GM19397 (cell line): ENCODE data around the gene LCN2.
"Not testable (repeated sequence)": the region's sequence is repeated elsewhere in the genome, so short reads cannot be mapped to it uniquely, and the experiment has no call there.

ENCODE experiments used
- ATAC-seq: cut with Tn5 transposase; IDR thresholded peaks from one replicate; pipeline ENCODE4 v1.9.1; 2021; ENCODE audit warnings: mild to moderate bottlenecking, moderate library complexity; ENCODE audit not compliant: unreplicated experiment

LCN2 gene

DNA sequence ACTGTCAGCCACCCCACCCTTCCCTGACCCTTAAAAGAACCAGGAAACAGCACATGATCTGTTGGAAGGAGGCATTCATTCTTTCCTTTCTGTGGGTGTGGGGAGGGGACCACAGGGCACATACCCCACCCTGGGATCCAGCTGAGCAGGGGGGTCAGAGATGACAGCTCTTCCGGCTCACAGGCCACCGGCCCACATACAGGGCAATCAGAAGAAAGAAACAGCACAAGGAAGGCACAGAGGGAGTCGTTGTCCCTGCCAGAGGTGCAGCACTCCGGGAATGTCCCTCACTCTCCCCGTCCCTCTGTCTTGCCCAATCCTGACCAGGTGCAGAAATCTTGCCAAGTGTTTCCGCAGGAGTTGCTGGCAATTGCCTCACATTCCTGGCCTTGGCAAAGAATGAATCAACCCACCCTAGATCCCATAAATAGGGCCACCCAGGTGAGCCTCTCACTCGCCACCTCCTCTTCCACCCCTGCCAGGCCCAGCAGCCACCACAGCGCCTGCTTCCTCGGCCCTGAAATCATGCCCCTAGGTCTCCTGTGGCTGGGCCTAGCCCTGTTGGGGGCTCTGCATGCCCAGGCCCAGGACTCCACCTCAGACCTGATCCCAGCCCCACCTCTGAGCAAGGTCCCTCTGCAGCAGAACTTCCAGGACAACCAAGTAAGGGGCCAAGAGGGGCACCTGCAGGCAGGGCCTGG, at the start of gene LCN2:
Gene LCN2 (plus strand): TSS at position 453 of the 701 bp plus-strand sequence. CDS start 73 bp downstream, at position 526.
- no peak for ATAC-seq

DNA sequence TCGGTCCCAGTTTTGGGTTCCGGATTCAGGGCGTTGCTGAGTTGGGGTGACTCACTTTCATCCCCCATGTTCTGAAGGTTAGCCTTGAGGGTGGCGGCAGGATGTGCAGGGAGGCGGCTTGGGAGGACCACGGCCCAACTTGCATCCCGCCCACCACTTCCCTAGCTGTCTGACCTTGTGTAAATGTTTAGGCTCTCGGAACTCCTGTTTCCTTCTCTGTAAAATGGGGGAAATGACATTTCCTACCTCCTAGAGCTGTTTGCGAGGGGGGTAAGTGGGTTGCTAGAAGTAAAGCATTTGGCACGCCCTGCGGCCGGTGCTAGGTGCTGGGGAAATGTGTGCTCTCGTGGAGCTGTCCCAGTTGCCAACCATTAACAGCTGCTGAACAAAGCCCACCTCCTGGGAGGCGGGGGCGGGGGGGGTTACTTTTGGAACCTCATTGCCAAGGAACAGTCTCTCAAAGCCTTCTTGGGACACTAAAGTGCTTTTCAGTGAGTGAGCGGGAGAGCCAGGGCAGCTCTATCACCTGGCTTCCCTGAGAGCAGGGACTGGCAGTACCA, 49.2 kb upstream of the LCN2 start:
- ATAC-seq = no peak

DNA sequence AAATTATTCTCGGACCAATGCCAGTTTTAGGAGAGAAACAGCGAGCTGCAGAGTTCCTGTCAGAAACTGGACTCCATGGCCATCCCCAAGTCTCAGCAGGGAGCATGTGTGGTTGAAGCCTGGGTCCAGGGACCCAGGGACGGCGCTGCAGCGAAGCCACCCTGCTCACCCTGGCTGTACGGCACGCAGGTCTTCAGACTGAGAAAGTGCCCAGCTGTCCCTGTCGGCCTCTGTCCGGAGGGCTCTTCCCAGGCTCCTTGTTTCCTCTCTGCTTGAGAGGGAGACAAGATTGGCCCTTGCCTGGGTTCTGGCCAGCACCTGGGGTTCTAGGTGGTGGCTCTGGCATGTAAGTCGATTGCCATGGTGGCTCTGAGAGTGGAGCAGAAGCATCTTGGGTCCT, 48.7 kb upstream of the LCN2 start:
- ATAC-seq = no peak

DNA sequence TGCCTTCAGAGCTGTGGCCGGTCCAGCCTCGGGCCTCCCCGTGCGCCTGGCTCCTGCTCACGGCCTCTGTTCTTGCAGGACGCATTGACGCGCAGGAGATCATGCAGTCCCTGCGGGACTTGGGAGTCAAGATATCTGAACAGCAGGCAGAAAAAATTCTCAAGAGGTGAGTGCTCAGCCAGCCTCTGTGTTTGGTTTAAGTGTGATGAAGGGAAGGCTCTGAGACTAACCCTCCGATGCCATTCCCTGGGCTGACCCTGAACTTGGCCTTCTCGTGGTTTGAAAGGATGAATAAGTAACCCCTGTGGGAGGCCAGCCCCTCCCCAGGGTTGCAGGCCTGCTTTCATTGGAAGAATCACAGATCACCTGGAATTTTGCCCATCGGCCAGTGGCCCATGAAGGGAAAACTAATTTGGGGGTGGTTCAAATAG, 48.0 kb upstream of the LCN2 start:
- ATAC-seq = no peak

DNA sequence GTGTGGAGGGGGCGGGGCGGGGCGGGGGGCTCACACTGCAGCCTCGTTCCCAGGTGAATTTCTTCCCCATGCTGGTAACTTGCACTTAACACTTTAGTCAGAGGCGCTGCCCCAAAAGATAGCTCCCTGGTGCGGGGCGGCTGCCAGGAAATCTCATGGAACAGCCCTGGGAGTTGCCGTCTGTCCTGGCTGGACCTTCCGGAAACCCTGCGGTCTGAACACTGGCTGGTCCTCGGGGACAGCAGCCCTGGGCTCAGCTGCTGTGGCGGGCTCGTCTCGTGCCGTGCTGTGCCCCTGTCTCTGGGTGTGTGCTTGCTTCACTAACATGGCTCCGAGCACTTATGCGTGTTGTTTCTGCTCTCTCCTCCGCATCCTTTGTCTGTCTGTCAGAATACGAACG, 47.6 kb upstream of the LCN2 start:
- ATAC-seq = no peak

DNA sequence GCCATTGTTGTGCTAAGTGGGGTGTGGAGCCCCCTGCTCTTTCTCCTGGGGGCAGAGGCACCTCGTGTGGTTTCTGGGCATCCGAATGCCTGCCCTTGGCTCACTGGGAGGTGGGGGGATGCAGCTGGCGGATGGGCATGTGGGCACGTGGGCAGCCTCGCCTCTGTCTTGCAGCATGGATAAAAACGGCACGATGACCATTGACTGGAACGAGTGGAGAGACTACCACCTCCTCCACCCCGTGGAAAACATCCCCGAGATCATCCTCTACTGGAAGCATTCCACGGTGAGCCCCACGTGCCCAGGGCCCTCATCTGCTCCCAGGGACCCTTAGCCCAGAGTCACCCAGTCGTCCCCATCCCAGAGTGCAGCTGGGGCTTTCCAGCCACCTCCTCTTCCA, 47.1 kb upstream of the LCN2 start:
- ATAC-seq = no peak

DNA sequence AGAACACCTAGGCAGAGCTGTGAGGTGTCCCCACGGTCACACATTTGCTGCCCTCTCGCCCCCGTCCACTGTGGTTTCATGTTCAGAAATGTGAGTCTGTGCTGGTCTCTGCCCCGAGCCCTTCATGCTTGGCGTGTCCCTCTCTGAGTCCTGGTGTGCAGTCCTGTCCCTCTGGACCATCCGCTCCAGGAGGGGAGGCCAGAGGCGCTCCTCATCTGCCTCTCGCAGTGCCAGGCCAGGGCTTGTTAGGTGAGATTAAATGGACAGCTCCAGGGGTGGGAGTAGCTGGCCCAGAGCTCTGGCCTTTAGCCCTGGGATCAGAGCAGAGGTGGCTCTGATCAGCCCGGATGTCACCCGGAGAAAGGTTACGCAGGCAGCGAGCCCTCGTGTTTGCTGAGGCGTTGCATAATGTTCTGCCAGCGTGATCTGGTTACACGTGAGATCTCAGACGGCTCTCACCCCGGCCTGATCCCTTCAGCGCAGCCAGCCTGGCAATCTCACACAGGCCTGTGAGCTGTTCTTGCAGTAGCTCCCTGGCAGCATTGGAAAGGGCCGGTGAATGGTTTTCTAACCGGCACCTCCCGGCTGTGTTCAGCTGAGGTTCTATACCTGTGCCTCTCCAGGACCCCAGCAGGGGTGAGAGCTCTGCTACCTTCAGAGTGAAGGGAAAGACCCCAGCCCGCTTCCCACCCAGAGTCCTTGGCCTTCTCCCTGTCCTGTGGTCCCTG, 46.2 kb upstream of the LCN2 start:
- ATAC-seq = no peak

DNA sequence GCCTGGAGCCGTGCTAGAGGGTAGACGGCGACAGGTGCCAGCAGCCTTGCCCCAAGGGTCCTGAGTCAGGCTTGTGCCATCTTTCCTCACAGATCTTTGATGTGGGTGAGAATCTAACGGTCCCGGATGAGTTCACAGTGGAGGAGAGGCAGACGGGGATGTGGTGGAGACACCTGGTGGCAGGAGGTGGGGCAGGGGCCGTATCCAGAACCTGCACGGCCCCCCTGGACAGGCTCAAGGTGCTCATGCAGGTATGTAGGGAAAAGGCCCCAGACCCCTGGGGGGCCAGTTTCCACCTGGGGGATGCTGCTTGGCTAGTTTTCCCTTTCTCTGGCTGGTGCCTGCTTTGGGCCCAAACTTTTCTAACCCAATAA, 45.7 kb upstream of the LCN2 start:
- no peak for ATAC-seq

DNA sequence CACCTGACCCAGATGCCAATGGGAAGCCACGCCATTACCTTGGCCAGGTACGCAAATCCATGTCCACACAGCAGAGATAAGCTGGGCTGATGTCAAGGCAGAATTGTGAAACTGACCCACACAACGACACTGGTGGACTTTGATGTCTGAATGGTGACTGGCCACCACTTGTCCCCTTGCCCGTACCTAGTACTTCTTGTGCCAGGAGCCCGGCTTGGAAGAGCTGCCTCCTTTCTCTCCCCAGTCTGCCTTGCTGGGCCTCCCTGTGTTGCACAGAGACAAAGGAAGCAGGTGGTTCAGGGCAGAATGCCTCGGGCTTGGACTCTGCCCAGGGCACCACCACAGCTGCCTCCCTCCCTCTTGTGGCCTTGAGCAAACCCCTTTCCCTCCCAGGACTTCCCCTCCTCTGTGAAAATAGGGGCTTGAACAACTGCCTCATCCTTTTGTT, 45.1 kb upstream of the LCN2 start:
- ATAC-seq = no peak

DNA sequence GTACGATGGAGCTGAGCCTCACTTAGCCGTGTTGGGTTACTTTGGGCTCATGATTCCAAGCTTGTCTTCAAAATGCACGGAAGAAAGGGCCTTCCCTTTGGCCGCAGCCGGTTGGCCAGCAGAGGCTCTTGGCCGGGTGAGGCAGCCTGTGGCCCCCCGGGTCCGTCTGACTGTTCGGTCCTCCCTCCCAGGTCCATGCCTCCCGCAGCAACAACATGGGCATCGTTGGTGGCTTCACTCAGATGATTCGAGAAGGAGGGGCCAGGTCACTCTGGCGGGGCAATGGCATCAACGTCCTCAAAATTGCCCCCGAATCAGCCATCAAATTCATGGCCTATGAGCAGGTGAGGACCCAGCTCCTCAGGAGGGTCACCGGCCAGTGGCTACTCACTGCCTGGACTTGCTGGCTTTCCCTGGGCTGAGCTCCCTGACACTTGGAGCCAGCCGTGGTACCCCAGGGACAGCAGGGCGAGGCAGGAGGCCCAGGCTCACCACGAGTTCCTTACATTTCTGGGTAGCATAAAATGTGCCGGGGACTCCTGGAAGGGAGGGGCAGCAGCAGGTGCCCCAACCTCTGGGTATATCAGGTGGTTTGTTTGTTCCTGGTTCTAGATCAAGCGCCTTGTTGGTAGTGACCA, 43.6 kb upstream of the LCN2 start:
- no peak for ATAC-seq

DNA sequence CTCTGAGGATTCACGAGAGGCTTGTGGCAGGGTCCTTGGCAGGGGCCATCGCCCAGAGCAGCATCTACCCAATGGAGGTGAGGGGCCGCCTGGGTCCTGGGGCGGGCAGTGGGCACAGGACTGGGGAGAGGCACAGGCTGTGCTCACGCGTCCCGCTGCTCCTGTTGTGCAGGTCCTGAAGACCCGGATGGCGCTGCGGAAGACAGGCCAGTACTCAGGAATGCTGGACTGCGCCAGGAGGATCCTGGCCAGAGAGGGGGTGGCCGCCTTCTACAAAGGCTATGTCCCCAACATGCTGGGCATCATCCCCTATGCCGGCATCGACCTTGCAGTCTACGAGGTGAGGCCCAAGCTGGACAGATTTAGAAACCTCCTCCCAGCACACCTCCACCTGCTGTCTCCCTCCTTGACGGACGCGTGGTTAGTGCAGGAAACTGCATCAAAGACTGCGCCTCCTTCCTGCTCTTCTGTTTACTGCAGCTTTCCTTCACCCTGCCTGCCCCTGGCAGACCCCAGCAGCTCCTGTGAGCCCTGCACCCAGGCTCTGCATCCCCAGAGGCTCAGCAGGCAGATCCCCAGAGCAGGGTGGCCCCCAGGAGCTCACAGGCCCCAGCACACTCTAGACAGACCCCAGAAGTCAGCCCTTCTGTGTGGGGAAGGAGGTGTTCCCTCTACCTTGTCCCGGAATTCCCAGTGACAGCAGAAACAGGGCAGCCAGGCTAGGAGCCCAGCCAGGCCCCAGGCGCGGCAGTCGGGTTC, 42.9 kb upstream of the LCN2 start:
- ATAC-seq = no peak

DNA sequence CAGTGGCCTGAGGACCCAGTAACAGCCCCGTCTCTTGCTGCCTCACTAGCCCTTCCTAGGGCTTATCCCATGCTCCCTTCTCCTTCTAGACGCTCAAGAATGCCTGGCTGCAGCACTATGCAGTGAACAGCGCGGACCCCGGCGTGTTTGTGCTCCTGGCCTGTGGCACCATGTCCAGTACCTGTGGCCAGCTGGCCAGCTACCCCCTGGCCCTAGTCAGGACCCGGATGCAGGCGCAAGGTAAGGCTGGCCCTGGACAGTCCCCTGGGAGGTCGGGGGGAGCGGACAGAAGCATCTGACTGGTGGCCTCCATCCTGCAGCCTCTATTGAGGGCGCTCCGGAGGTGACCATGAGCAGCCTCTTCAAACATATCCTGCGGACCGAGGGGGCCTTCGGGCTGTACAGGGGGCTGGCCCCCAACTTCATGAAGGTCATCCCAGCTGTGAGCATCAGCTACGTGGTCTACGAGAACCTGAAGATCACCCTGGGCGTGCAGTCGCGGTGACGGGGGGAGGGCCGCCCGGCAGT, 42.2 kb upstream of the LCN2 start:
- no peak for ATAC-seq

DNA sequence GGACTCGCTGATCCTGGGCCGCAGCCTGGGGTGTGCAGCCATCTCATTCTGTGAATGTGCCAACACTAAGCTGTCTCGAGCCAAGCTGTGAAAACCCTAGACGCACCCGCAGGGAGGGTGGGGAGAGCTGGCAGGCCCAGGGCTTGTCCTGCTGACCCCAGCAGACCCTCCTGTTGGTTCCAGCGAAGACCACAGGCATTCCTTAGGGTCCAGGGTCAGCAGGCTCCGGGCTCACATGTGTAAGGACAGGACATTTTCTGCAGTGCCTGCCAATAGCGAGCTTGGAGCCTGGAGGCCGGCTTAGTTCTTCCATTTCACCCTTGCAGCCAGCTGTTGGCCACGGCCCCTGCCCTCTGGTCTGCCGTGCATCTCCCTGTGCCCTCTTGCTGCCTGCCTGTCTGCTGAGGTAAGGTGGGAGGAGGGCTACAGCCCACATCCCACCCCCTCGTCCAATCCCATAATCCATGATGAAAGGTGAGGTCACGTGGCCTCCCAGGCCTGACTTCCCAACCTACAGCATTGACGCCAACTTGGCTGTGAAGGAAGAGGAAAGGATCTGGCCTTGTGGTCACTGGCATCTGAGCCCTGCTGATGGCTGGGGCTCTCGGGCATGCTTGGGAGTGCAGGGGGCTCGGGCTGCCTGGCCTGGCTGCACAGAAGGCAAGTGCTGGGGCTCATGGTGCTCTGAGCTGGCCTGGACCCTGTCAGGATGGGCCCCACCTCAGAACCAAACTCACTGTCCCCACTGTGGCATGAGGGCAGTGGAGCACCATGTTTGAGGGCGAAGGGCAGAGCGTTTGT, 41.6 kb upstream of the LCN2 start:
- ATAC-seq = no peak

DNA sequence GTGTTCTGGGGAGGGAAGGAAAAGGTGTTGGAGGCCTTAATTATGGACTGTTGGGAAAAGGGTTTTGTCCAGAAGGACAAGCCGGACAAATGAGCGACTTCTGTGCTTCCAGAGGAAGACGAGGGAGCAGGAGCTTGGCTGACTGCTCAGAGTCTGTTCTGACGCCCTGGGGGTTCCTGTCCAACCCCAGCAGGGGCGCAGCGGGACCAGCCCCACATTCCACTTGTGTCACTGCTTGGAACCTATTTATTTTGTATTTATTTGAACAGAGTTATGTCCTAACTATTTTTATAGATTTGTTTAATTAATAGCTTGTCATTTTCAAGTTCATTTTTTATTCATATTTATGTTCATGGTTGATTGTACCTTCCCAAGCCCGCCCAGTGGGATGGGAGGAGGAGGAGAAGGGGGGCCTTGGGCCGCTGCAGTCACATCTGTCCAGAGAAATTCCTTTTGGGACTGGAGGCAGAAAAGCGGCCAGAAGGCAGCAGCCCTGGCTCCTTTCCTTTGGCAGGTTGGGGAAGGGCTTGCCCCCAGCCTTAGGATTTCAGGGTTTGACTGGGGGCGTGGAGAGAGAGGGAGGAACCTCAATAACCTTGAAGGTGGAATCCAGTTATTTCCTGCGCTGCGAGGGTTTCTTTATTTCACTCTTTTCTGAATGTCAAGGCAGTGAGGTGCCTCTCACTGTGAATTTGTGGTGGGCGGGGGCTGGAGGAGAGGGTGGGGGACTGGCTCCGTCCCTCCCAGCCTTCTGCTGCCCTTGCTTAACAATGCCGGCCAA, 40.8 kb upstream of the LCN2 start:
- ATAC-seq = no peak

DNA sequence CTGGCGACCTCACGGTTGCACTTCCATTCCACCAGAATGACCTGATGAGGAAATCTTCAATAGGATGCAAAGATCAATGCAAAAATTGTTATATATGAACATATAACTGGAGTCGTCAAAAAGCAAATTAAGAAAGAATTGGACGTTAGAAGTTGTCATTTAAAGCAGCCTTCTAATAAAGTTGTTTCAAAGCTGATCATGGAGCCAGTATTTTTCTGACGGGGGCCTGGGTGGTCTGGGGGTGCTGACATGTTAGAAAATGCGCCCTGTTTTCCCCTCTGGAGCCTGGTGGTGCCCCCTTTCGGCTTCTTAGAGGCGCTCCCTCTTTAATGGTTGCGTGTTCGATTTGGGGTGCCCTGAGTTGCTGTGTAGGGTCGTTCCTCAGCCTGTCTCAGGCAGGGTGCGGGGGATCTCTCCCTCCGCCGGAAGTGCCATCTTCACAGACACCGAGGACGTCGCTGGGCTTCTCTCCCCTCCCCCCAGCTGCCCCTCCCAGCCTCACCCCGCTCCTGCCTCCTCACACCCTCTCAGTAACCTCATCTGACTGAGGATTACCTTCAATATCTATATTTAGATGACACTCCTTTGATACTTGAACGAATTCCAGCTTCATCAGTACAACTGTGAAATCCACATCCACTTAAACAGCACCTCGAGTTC, 40.1 kb upstream of the LCN2 start:
- no peak for ATAC-seq

DNA sequence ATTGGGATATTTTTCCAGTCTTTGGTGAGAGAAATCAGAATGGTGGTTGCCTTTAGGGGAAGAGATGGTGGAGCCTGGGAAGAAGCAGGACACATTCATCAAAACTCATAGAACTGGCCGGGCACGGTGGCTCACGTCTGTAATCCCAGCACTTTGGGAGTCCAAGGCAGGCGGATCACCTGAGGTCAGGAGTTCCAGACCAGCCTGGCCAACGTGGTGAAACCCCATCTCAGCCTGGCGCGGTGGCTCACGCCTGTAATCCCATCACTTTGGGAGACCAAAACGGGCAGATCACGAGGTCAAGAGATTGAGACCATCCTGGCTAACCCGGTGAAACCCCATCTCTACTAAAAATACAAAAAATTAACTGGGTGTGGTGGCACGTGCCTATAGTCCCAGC, 37.5 kb upstream of the LCN2 start:
- not testable (repeated sequence) for ATAC-seq

DNA sequence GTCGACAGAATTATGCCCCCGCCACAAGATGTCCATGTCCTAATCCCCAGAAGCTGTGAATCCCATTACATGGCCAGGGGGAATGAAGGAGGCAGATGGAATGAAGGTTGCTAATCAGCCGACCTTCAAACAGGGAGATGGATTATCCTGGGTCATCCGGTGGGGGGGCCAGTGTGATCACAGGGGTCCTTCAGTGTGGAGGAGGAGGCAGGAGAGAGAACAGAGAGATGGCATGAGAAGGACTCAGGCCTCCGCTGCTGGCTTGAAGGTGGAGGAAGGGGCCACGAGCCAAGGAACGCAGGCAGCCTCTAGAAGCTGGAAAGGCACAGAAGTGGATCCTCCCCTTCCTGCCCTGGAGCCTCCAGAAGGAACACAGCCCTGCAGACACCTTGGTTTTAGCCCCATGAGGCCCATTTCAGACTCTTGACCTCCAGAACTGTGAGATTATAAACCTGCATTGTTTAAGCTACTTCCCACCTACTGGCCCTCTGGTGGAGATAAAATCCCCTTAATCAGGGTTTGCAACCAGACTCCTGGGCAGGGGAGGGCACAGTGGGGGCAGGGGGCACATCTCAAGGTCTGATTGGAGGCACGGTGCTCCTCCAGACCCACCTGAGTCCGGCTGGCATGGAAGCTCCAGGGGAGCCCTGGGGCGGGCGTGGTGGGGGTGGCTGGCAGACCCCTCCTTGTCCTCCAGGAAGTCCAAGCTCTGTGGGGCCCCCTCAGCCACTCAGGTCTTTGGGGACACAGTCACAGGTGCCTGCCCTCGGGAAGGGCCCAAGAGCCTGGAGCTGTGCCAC, 35.5 kb upstream of the LCN2 start:
- no peak for ATAC-seq
